Chondrocyte (in vitro differentiated cells): Measurements from ENCODE around the gene TTLL10. TPM values are rescaled to one million over a fixed set of nuclear protein-coding genes. Genes with fewer than 3 reads are reported as not detected.

Experiments
- DNase-seq: peaks from one replicate; pipeline ENCODE4 v3.0.0; 2021; ENCODE audit warnings: mixed read lengths, low spot score
- H3K27ac Mint-ChIP-seq: one replicate; pipeline ENCODE4 v1.8.0; 2021; ENCODE audit warnings: mild to moderate bottlenecking, moderate library complexity, mixed read lengths; ENCODE audit not compliant: unreplicated experiment
- H3K27me3 Mint-ChIP-seq: 2 replicates; pipeline ENCODE4 v1.8.0; 2021; ENCODE audit warnings: low read depth, mixed read lengths
- H3K36me3 Mint-ChIP-seq: 2 replicates; pipeline ENCODE4 v1.8.0; 2021; ENCODE audit warnings: low read depth, mixed read lengths
- H3K4me1 Mint-ChIP-seq: 2 replicates; pipeline ENCODE4 v1.8.0; 2021; ENCODE audit warnings: low read depth, mild to moderate bottlenecking, mixed read lengths
- H3K4me3 Mint-ChIP-seq: one replicate; pipeline ENCODE4 v1.8.0; 2021; ENCODE audit warnings: mild to moderate bottlenecking, moderate library complexity, mixed read lengths; ENCODE audit not compliant: unreplicated experiment
- H3K9me3 Mint-ChIP-seq: 2 replicates; pipeline ENCODE4 v1.8.0; 2021; ENCODE audit warnings: low read depth, mixed read lengths
- total RNA-seq: library from RNA; stranded (reverse); gene quantifications from 3 replicates; pipeline ENCODE4 v1.2.1, GENCODE V29; 2021
- TF ChIP-seq, protein P1 (sequence below): fragments of 200-600 bp; sonication (generic); IDR thresholded peaks from 2 replicates; pipeline ENCODE4 v1.5.0; 2021; ENCODE audit warnings: antibody characterized with exemption, mild to moderate bottlenecking, moderate library complexity

The TTLL10 gene
- total RNA-seq, 1 donor from 2014 or later: not detected

GRCh38 chr1:1181129-1181937 is 7.7 kb downstream of the TTLL10 start:
- H3K27me3 Mint-ChIP-seq: peaks cover 18% of the 10 kb centered on the region
- peak; percentile 93 for DNase-seq
- H3K27ac Mint-ChIP-seq: no peak overlapping the region
- no peaks in the 10 kb centered on the region for H3K9me3 Mint-ChIP-seq
- TF ChIP-seq, protein P1, sequence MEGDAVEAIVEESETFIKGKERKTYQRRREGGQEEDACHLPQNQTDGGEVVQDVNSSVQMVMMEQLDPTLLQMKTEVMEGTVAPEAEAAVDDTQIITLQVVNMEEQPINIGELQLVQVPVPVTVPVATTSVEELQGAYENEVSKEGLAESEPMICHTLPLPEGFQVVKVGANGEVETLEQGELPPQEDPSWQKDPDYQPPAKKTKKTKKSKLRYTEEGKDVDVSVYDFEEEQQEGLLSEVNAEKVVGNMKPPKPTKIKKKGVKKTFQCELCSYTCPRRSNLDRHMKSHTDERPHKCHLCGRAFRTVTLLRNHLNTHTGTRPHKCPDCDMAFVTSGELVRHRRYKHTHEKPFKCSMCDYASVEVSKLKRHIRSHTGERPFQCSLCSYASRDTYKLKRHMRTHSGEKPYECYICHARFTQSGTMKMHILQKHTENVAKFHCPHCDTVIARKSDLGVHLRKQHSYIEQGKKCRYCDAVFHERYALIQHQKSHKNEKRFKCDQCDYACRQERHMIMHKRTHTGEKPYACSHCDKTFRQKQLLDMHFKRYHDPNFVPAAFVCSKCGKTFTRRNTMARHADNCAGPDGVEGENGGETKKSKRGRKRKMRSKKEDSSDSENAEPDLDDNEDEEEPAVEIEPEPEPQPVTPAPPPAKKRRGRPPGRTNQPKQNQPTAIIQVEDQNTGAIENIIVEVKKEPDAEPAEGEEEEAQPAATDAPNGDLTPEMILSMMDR: no peak
- no peaks in the 10 kb centered on the region for H3K4me1 Mint-ChIP-seq
- H3K36me3 Mint-ChIP-seq: peaks cover 2% of the 10 kb centered on the region
- no peak overlapping the region for H3K4me3 Mint-ChIP-seq

DNA sequence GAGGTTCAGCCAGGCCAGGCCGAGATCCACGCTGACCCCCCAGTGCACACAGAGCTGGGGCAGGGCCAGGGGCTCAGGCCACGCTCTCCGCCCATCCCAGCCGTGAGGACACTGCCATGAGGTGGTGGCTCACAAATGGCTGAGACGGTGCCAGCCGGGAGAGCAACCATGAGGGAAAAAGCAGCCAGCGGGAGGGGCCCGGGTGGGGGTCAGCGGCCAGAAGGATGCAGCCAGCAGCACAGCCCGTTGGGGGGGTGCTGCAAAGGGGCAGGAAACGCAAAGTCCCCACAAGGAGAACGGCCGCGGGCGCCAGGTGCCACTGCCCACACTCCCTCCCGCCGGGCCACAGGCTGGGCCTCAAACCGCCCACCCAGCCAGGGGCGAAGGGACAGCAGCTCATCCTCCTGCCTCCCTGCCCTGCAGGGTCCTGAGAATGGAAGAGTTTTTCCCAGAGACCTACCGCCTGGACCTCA is 8.3 kb downstream of the TTLL10 start:
- H3K9me3 Mint-ChIP-seq: no peaks in the 10 kb centered on the region
- no peaks in the 10 kb centered on the region for H3K36me3 Mint-ChIP-seq
- H3K4me3 Mint-ChIP-seq: no peak overlapping the region
- no peak overlapping the region for H3K27ac Mint-ChIP-seq
- no peaks in the 10 kb centered on the region for H3K4me1 Mint-ChIP-seq
- DNase-seq: peak; percentile 57
- TF ChIP-seq, protein P1: no peak
- H3K27me3 Mint-ChIP-seq: peaks cover 12% of the 10 kb centered on the region

DNA sequence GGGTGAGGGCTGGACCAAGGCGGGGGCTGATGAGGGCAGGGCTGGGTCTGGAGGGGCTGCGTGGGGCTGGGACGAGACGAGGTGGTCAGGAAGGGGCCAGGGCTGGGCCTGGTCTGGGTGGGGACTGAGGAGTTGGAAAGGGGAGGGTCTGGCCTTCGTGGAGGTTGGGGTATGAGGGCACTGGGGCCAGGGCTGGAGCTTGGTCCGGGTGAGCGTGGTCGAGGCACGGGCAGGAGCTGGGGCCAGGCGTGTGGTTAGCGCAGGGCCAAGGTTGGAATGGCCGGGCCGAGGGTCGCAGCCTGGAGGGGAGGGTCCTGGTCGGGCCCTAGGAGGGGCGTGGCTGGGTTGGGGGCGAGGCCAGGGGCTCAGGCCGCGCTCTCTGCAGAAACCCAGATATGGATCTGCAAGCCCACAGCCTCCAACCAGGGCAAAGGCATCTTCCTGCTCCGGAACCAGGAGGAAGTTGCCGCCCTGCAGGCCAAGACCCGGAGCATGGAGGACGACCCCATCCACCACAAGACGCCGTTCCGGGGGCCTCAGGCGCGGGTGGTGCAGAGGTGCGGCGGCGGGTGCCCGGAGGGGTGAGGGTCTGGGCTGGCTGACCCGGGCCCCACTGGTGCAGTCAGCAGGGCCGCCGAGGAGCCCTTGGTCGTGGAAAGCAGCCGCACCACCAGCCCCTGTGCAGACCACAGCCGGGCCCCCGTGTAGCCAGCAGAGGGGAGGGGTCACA is 9.0 kb downstream of the TTLL10 start:
- H3K4me1 Mint-ChIP-seq: no peaks in the 10 kb centered on the region
- no peaks in the 10 kb centered on the region for H3K9me3 Mint-ChIP-seq
- H3K27me3 Mint-ChIP-seq: peaks cover 5% of the 10 kb centered on the region
- no peak overlapping the region for H3K4me3 Mint-ChIP-seq
- H3K27ac Mint-ChIP-seq: no peak overlapping the region
- TF ChIP-seq, protein P1: no peak
- DNase-seq: peak; percentile 90
- no peaks in the 10 kb centered on the region for H3K36me3 Mint-ChIP-seq

DNA sequence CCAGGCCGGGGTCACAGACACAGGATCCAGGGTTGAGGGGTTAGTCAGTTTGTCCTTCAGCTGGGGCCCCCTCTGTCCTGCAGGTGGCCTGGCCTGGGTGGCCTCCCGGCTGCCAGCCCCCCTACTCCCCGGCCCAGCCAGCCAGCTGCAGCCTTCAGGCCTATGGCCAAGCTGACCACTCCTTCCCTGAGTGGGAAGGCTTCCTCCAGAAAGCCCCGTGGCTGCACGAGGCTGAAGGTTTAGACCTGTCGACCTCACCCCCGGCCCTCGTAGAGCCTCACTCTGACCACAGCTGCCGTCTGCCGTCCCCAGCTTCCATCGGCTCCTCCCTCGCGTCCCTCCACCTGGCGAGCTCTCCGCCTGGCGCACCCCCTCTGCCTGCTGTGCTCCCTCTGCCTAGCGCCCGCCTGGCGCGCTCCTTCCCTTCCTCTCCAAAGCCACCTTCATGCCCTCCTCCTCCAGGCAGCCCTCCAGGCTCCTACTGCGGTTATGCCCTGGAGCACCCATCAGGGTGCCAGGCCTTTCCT is 9.6 kb downstream of the TTLL10 start:
- no peaks in the 10 kb centered on the region for H3K9me3 Mint-ChIP-seq
- peaks cover 5% of the 10 kb centered on the region for H3K27me3 Mint-ChIP-seq
- DNase-seq: peak; percentile 70
- no peak overlapping the region for H3K4me3 Mint-ChIP-seq
- TF ChIP-seq, protein P1: no peak
- no peaks in the 10 kb centered on the region for H3K36me3 Mint-ChIP-seq
- H3K27ac Mint-ChIP-seq: no peak overlapping the region
- no peaks in the 10 kb centered on the region for H3K4me1 Mint-ChIP-seq
